Globus pallidus (tissue), 1 donor: ENCODE data around the gene MACROD2.
"Not testable (repeated sequence)": the region's sequence is repeated elsewhere in the genome, so short reads cannot be mapped to it uniquely, and the experiment has no call there.

Experiments used
- DNase-seq: peaks from one replicate; pipeline ENCODE4 v3.0.0-alpha.2; 2015; ENCODE audit warnings: low spot score

Gene MACROD2

DNA sequence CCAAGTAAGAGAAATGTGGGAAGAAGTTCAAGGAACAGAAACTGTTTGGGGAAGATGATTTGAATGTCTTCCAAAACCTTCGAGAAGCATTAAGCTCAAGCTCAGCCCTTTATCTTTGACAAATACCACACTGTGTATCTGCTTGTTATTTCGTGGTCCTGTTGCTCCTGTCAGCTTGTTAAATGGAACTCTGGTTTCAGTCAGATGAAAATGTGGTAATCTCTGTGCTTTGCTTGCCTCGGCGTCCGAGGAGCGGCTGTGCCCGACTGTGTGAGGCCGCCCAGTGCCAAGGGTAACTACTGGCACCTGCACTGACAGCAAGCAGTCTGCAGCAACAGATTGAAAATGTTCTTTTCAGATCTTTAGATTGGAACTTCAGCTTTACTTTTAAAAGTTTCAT is 920.0 kb downstream of the MACROD2 start:
- DNase-seq = peak; percentile 3

DNA sequence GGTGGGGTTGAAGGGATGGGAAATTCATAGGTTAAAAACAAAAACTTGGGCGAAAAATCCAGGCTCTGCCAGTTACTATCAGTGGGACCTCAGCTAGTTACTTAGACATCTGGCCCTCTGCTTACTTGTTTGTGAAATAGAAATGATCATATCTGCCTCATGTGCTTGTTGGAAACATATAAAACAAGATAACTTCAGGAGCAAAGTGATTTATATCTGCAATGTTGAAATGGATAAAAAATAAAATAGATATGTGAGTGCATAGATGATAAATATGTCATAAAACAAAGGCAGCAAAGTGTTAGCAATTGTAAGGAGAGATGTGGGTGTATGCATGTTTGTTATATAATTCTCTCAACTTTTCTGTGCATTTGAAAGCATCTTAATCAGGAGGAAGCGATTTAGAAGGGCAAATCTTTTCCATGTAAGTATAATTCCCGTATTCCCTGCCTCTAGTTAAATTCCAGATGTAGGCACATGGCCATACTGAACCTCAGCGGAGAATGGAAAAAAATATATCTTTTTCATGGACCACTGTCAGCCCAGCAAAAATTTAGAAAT is 921.1 kb downstream of the MACROD2 start:
- DNase-seq = no peak

DNA sequence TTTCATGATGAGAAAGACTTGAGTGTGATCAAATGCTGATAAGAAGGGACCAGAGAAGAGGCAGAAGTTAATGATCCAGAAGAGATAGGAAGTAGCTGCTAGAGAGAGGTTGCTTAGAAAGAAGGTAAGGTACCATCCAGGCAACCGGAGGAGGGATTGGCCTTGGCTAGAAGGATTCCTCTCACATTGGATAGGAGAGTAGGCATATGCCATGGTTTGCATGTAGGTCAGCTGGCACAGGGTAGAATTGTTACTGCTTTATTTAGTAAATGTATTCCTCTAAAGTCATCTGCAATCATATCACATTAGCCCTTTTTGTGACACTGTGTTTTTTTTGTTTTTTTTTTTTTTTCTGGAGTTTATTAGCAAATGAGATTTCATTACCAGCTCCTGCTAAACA is 923.0 kb downstream of the MACROD2 start:
- no peak for DNase-seq

DNA sequence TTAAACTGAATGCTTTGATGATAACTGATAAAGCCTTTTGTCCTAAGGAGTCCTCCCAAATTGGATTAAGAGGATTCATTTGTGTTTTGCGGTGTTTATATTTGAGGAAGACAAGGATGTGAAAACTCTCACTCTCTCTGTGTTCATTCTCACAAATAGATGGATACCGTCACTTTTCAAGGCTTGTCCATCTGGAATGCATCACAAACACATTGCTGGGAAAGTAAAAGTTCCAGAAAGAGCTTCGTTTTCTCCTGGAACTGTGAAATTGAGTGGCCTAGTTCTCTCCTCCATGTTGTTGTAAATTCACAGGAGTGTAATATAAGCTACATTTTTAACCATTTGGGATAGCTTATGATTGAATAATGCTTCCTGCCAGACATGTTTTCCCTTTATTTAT is 923.7 kb downstream of the MACROD2 start:
- no peak for DNase-seq

DNA sequence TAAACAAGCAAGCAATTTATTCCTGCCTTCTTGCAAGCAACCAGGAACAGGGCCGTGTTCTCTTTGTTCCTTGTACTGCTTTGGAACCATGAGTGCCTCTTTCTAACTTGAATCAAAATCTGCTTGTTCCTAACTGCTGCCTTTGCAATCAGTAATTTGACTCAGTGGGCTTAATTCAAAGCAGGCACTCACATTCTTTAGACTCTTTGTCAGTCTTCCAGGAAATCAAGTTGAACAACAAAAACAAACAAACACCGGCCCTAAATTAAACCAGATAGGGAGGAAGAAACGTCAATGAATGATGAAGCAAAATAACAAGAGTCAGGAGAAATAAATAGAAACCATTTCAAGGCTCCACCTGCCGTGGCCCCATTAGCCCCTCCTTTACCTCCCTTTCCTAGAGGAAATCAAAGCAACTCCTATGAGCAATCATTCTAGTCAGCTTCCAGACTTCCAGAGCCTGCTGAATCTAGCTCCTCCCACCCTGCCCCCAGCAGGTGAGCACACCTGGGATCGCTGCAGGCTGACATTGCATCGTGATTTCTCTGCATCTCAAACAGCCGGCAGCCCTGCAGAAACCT is 924.3 kb downstream of the MACROD2 start:
- peak; percentile 3 for DNase-seq

DNA sequence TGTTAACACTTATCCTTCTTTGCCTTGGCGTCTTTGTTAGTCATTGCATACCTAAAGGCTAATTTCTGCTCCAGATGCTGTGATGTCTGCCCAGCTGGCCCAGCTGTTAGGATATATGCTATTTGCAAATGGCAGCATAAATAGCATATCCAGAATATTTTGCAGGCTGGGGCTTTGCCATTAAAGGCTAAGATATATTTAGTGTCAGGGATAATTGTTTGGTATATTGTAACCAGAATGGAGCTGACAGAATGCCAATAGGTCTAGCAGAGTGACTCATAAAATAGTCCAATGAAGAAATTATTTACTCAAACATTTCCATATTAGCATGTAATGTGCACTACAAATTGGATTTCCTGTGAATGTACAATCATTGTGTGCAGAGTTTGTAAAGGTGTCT is 926.2 kb downstream of the MACROD2 start:
- no peak for DNase-seq

DNA sequence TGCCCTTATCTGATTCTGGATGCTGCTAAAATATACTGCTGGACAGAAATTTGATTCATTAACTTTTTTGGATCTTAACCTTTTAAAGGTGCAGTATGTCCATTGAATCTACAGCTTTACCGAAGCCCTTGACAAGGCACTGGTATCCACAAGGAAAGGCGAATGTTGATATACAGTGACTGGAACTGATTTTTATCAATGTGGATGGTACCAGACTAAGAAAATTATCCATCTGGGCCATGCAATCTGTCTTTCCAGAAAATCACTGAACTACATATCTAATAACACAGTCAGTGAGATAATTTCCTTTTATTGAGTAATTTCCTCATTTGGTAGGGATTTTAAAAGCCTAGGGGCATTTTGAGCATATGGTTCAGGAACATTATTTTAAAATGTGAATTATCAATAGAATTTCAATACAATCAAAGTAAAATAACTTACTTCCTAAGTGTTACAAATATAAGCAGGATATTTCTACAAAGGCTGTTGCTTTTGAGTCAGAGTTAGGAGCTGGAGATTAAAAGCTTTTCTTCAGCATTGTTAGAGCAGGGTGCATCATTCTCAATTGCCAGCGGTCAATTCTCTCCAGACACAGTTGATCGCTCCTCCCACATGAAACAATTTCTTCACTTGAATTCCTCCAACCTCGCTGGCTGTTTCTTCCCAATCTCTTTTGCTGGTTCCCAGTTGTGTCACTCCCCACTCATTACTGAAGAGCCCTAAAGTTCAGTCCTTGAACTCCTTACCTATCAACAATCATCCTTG is 927.4 kb downstream of the MACROD2 start:
- no peak for DNase-seq

DNA sequence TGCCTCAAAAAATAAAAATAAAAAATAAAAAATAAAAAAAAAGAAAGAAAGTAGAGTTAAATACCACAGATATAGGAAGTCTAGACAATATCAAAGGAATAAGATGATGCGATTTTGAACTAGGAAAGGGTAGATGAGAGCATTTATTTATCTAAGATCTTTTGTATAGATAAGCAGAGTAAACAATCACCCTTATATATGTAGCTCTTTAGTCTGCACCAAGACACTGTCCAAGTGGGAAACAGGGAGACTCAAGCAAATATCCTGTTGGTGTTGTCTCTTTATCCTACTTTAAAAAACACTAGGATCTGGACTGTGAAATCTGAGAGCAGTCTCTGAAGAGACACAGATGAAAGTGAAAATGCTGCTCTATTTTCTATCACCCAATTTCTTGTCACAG is 929.1 kb downstream of the MACROD2 start:
- no peak for DNase-seq

DNA sequence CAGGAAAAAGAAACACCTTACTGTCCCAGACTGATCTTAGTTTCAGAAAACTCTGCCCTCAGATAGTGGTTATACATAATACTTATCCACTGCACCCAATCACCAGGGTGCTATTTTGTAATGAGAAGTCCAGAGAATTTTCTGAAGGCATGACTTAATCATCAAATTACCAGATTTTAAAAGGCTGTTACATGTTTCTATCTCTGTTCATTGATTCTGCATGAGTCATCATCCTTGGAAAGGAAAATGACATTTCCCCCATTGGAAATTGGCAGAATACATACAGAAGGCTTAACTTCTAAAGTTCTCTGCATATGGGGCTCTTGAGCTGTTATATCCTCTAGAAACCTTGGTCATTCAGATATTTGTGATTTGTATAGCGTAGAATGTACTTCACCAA is 930.0 kb downstream of the MACROD2 start:
- DNase-seq = no peak

DNA sequence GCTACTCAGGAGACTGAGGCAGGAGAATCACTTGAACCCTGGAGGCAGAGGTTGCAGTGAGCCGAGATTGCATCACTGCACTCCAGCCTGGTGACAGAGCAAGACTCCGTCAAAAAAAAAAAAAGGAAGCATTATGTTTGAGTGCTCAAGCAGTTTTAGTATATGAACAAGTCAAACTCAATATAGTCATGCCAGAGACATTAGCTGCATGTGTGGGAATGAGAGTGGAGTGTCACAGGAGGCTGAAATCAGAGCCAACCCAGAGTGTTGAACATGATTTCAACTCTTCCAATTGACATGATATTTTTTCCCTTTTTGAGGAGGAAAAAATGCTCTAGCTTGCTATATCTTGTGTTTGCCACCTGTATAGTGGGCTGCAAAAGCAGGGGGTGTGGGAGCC is 931.1 kb downstream of the MACROD2 start:
- not testable (repeated sequence) for DNase-seq

DNA sequence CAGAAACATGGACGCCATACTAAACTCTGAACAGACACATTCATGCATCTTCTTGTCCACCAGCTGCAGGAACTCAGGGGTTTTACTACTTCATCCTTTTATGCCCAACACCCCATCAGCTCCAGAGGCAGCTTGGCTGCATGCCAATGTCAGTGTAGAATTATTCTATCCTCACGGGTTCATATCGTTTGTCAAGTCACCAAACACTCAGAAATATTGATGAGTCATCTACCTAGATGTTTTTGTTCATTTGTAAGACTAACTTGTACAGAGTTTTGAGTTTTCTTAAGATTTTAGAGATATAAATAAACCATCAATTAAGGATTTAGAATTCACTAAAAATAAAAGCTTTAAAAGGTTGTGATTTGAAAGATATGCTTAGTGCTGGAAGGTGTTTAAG is 932.8 kb downstream of the MACROD2 start:
- DNase-seq = no peak

DNA sequence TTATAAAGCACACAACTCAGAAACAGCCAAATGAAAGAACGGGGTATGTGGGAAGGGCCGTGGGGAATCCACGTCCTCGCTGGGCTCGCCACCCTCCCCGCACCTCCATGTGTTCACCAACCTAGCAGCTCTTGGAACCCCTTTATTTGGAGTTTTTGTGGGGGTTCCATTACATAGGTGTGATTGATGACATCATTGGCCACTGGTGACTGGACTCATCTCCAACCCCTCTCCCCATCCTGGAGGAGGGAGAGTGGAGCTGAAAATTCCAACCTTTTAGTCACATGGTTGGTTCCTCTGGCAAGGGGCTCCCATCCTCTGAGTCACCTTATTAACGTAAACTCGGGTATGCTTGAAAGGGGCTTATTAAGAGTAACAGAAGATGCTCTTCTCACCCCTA is 934.1 kb downstream of the MACROD2 start:
- DNase-seq = no peak

DNA sequence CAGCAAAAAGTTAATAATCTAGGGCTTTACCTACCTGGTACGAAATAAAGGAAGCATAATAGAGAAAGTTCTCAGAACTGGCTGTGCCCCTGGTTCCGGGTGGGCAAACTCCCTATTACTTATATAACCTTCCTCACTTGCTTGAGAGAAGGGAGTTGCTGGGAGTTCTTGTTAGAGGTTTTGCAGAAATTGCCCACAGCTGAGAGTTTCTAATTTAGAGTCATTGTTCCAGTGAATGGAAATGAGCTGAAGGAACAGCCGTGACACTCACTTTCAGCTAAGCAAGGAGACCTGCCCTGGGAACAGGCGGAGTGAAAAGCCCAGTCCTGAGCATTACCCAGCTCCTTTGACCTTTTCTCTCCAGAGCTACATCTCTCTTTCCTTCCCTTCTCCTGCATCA is 936.7 kb downstream of the MACROD2 start:
- no peak for DNase-seq

DNA sequence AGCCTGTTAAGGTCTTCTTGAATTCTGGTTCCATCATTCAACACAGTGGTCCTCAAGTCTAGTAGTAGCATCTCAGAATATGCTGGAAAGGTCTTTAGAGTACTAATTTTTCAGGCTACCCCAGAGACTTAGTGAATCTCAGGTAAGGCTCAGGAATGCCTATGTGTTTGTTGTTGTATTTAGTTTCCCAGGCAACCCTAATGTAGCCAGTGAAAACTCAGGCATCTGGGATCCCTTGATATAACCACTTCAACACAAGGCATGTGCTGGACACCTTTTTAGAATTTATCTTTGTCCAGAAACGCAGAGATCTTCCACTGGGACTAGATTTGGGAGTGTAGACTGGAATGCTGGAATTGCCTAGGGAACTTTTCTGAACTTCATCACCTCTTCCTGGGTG is 940.0 kb downstream of the MACROD2 start:
- DNase-seq = no peak

DNA sequence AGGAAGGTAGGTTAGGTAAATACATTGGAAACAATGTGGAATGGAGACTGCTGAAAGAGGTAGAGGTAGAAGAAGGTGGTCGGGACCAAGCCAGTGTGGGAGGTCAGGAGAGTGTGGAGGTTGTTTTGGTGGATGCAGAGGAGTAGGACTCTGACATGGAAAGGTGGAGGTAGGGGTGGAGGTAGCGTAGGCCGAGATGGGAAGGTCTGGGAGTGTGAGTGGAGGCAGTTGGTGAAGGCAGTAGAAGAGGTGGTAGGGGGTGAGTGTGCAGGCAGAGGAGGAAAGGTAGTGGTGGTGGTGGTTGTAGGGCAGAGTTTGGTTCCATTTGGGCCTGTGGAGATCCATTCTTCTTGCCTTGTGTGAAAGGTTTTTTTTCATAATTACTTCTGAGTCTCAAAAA is 941.7 kb downstream of the MACROD2 start:
- no peak for DNase-seq

DNA sequence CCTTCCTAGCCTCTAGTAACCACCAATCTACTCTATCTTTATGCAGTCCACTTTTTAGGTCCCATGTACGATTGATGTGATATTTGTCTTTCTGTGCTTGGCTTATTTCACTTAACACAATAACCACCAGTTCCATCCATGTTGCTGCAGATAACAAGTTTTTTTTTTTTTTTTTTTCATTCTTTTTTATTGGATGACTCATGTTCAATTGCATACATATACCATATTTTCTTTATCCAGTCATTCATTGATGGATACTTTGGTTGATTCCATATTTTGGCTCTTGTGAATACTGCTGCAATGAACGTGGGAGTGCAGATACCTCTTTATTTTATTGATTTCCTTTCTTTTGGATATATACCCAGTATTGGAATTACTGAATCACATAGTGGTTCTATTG is 942.5 kb downstream of the MACROD2 start:
- DNase-seq = no peak

DNA sequence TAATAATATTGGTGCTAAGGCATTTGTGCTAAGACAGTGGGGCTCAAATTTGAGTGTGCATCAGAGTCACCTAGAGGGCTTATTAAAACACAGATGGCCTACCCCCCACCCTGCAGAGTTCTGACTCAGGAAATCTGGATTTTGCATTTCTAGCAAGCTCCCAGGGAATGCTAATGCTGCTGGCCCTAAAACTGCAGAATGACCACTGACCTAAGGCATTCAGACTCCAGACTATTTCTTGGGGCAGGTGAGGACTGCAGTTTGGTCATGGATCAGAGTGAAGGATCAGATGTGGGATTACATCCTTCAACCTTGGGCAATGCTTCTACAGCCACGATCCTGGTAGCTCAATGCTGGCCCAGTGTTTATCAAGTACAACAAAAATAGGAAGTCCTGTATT is 952.2 kb downstream of the MACROD2 start:
- no peak for DNase-seq

DNA sequence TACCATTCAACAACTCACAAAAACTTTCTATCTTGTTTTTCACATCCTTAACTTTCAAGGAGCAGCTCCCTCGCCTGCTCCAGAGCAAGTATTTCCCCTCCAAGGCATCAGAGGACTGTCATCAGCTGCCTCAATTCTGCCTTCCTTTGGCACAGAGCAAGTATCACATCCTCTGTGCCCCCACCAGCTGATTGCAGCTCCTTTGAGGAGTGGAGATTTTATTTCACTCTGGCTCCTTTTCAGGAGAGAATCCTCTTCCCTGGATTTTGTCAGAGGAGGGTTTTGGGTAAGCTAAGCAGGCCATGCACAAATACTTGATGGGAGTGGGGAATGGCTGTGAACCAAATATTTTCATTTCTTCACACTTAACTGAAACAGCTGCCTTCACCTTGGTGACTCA is 952.6 kb downstream of the MACROD2 start:
- no peak for DNase-seq

DNA sequence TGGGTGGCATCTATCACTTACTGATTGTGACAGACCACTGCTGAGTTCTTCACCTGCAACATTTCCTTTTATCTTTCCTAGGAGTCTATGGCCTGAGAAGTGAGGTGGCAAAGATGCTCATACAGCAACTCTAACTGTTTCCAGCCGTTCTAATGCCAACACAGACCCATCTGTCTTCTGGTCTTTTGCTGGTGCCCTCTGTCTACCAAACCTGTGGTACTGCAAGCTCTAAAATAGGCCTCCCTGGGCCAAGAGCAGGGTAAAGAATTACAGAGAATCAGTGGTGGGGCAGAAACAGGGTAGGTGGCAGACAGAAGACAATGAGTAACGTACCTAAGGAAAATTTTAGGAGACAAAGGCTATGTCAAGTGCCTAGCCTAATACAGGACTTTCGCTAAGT is 953.1 kb downstream of the MACROD2 start:
- DNase-seq = peak; percentile 2

DNA sequence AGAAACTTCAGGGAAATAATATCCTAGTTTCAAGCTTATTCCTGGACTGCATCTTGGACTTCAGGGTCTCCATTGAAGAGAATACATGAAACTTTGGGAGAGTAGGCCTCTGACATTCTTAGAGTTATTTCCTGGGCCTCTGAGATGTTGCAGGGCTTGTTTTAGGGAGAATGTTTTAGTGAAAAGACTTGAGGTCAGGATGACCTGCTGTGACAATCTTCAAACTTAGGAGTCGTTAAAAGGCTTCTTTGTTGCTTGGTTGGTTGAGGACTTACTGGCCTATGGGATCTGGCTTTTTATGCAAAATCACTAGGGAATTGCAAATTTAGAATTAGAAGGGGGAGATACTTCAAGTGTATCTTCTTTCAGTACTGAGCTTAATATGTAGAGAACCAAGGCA is 955.3 kb downstream of the MACROD2 start:
- no peak for DNase-seq

DNA sequence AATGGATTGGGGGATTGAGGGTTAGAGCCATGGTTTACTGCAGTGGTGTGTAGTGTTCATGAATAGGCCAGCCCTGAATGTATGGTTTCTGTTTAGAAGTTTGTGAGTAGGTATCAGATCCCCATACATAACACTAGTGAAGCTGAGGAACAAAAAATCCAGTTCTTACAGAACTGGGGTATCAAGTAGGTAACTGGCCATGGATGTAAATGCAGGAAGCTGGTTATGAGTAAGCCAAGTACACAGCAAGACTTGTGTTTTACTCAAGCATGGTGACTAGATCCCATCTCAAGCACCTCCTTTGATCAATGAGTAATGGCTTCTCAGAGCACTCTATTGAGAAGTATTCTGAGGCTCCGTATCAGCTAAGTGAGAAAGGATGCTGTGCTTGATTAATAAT is 955.8 kb downstream of the MACROD2 start:
- no peak for DNase-seq

DNA sequence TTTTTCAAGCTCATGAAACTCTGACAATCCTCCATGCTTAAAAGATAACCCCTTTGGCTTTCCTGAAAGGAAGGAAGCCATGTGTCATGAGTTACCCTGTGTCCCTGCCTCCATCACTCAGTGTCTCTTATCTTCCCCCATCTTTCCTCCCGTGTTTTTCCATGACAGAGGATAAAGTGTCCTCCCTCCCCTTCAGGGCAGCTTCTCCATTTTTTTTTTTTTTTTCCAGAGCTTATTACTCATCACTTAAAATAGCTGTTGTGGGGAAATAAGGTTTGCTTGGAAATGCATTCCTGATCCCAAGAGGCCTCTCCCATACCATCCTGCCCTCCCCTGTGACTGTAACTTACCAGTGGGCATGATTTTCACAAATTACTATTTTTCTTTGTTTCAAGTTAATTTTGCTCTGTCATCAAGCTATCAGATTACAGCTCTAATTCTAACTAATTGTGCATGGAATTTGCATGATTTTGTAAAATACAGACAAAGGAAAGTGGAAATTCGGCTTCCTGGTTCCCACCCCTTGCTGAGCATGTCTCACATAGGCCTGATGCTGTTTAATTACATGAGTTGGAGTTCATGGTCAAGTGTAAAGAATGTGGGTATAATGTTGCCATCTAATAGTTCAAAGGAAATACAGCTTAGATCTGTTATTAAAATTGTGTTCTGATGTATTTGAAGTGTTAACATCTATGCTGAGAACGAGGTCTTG is 956.5 kb downstream of the MACROD2 start:
- no peak for DNase-seq

DNA sequence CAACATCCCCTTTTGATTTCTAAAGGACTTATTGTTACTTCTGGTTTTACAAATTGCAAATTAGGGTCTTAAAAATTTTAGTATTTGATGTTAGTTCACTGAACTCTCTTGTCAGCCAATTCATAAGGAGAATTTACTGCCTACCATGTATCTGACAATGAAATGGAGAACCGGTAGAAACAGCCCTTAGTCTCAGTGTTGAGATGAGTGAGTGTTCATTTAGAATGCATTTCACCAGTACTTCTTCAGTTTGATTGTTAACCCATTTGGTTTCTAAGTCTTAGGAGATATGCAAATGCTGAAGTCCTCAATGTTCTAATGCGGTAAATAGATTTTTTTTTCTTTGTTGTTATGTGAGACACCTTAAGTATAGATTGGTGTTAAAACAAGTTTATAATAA is 958.4 kb downstream of the MACROD2 start:
- DNase-seq = no peak
